HCT116 (cell line): Measurements from ENCODE around the gene ACACA. TPM values are rescaled to one million over a fixed set of nuclear protein-coding genes. Genes with fewer than 3 reads are reported as not detected.

Experiments used
- ATAC-seq: fragments of 200-7000 bp; cut with Tn5 transposase; 2 replicates; pipeline ENCODE4 v1.9.1; 2020; ENCODE audit warnings: mild to moderate bottlenecking, moderate library complexity
- BruUV-seq: library from RNA; stranded (reverse); fragments of 400-500 nt; replicated peaks from 2 replicates; lab custom pipeline; 2021; lab: Mats Ljungman, UMichigan
- CTCF ChIA-PET: fragments of 300-600 bp; sonication (Branson Sonifier 250); formaldehyde crosslinking; loops from one replicate; lab custom pipeline; 2021; ENCODE audit warnings: antibody characterized with exemption; lab: Charles Lee
- POLR2A ChIA-PET: fragments of 300-600, 350-600 bp; sonication (Branson Sonifier 250); formaldehyde crosslinking; loops from one replicate; lab custom pipeline; 2021; ENCODE audit warnings: antibody characterized with exemption; lab: Charles Lee
- RAD21 ChIA-PET, 2 experiments: fragments of 300-600 bp; sonication (Branson Sonifier 250); formaldehyde crosslinking; loops; one replicate each; lab custom pipeline; 2023; ENCODE audit warnings: low total read pairs in 2 of 2; ENCODE audit not compliant: uncharacterized antibody in 2 of 2, unreplicated experiment in 2 of 2, low non-redundant PET in 1 of 2; lab: Charles Lee
- DNase-seq: peaks from one replicate; pipeline ENCODE4 v3.0.0-alpha.2; 2010; ENCODE audit warnings: low read depth, low spot score
- H2AFZ ChIP-seq: fragments of 200-600 bp; shearing (Covaris generic), sonication (generic); 2 replicates; pipeline ENCODE4 v1.6.1; 2017; ENCODE audit warnings: low read depth, mixed run types, mixed read lengths, antibody characterized with exemption, low read length; ENCODE audit not compliant: poor library complexity, severe bottlenecking
- H3K27ac ChIP-seq: 2 replicates; pipeline ENCODE4 v1.5.1; 2012; ENCODE audit warnings: low read depth, low read length
- H3K27me3 ChIP-seq: fragments of 200-600 bp; sonication (generic); 2 replicates; pipeline ENCODE4 v1.6.1; 2016; ENCODE audit warnings: mixed run types, low read length, mixed read lengths; ENCODE audit not compliant: insufficient read depth
- H3K36me3 ChIP-seq, 2 experiments: fragments of 200-500 bp in 1 of 2; fragments of 200-600 bp in 1 of 2; sonication (Bioruptor generic) in 1 of 2; sonication (generic) in 1 of 2; 2 replicates each; pipeline versions ENCODE4 v1.5.1 to v1.6.1; 2014 to 2016; ENCODE audit warnings: low read length in 2 of 2, inconsistent platforms in 1 of 2, mixed read lengths in 1 of 2, mixed run types in 1 of 2; ENCODE audit not compliant: insufficient read depth in 2 of 2, control insufficient read depth in 1 of 2
- H3K4me1 ChIP-seq, 2 experiments: fragments of 200-600 bp in 1 of 2; sonication (generic) in 1 of 2; 2 replicates each; pipeline versions ENCODE4 v1.5.1 to v1.6.1; 2012 to 2017; ENCODE audit warnings: low read length in 2 of 2, inconsistent platforms in 1 of 2, mild to moderate bottlenecking in 1 of 2, mixed read lengths in 1 of 2, mixed run types in 1 of 2, moderate library complexity in 1 of 2; ENCODE audit not compliant: insufficient read depth in 2 of 2, control insufficient read depth in 1 of 2
- H3K4me2 ChIP-seq: fragments of 200-600 bp; sonication (generic); 2 replicates; pipeline ENCODE4 v1.6.1; 2017; ENCODE audit warnings: mixed run types, low read length, mixed read lengths
- H3K4me3 ChIP-seq, 2 experiments: fragments of 200-600 bp in 1 of 2; sonication (generic) in 1 of 2; replicated peaks in 1 of 2; 2 replicates each; pipeline ENCODE4 v1.5.1; 2011 to 2016; ENCODE audit warnings: low read length in 2 of 2, control low read depth in 1 of 2, low read depth in 1 of 2, mild to moderate bottlenecking in 1 of 2, mixed read lengths in 1 of 2, mixed run types in 1 of 2
- H3K79me2 ChIP-seq: fragments of 200-600 bp; sonication (generic); 2 replicates; pipeline ENCODE4 v1.6.1; 2017; ENCODE audit warnings: mild to moderate bottlenecking, mixed run types, low read length, moderate library complexity, mixed read lengths; ENCODE audit not compliant: insufficient read depth
- H3K9ac ChIP-seq: fragments of 200-600 bp; sonication (generic); 2 replicates; pipeline ENCODE4 v1.6.1; 2016; ENCODE audit warnings: low read length, mixed read lengths
- H3K9me2 ChIP-seq: fragments of 200-600 bp; sonication (generic), shearing (Covaris generic); 2 replicates; pipeline ENCODE4 v1.6.1; 2017; ENCODE audit warnings: mixed run types, mild to moderate bottlenecking, moderate library complexity; ENCODE audit not compliant: insufficient read depth
- H3K9me3 ChIP-seq, 2 experiments: fragments of 200-500 bp in 1 of 2; fragments of 200-600 bp in 1 of 2; sonication (Bioruptor generic) in 1 of 2; sonication (generic) in 1 of 2; 2 replicates each; pipeline ENCODE4 v1.6.1; 2014 to 2017; ENCODE audit warnings: low read length in 2 of 2, mixed read lengths in 2 of 2, inconsistent platforms in 1 of 2, low read depth in 1 of 2, mild to moderate bottlenecking in 1 of 2, mixed run types in 1 of 2, moderate library complexity in 1 of 2; ENCODE audit not compliant: control insufficient read depth in 1 of 2, insufficient read depth in 1 of 2
- H4K20me1 ChIP-seq: fragments of 200-600 bp; sonication (generic), shearing (Covaris generic); 2 replicates; pipeline ENCODE4 v1.6.1; 2017; ENCODE audit warnings: mixed run types, mild to moderate bottlenecking, moderate library complexity; ENCODE audit not compliant: insufficient read depth
- ATF3 ChIP-seq: IDR thresholded peaks from 2 replicates; pipeline ENCODE4 v1.6.1; 2012
- CEBPB ChIP-seq: IDR thresholded peaks from 2 replicates; pipeline ENCODE4 v1.6.1; 2012; ENCODE audit warnings: low read depth
- ELF1 ChIP-seq: IDR thresholded peaks from 2 replicates; pipeline ENCODE4 v1.6.1; 2012; ENCODE audit warnings: low read depth, borderline replicate concordance
- JUND ChIP-seq: IDR thresholded peaks from 2 replicates; pipeline ENCODE4 v1.6.1; 2012
- POLR2AphosphoS5 ChIP-seq: IDR thresholded peaks from 2 replicates; pipeline ENCODE4 v1.6.1; 2011; ENCODE audit warnings: mild to moderate bottlenecking, low read depth, low read length, moderate library complexity
- RAD21 ChIP-seq: IDR thresholded peaks from 2 replicates; pipeline ENCODE4 v1.6.1; 2012; ENCODE audit warnings: low read depth, mild to moderate bottlenecking
- REST ChIP-seq: IDR thresholded peaks from 2 replicates; pipeline ENCODE4 v1.6.1; 2012; ENCODE audit warnings: low read depth
- SP1 ChIP-seq: IDR thresholded peaks from 2 replicates; pipeline ENCODE4 v1.6.1; 2012; ENCODE audit warnings: low read depth
- TCF7L2 ChIP-seq: IDR thresholded peaks from 2 replicates; pipeline ENCODE4 v1.7.0; 2011; ENCODE audit warnings: borderline replicate concordance, inconsistent platforms; ENCODE audit not compliant: insufficient read depth, insufficient read length; ENCODE audit errors: extremely low read depth
- ZBTB33 ChIP-seq: IDR thresholded peaks from 2 replicates; pipeline ENCODE4 v1.6.1; 2011; ENCODE audit warnings: mild to moderate bottlenecking, low read length, moderate library complexity; ENCODE audit not compliant: insufficient replicate concordance; ENCODE audit errors: extremely low read depth
- intact Hi-C: fragments of 100-400 bp; cut with micrococcal nuclease; formaldehyde crosslinking; loops from 2 replicates; pipeline ENCODE4 v1.10.0; 2022
- total RNA-seq: library from RNA; stranded (reverse); gene quantifications from one replicate; pipeline ENCODE4 v1.2.1, GENCODE V29; 2021; ENCODE audit not compliant: unreplicated experiment
- TF ChIP-seq, protein P1 (sequence below): IDR thresholded peaks from 2 replicates; pipeline ENCODE4 v1.6.1; 2012

The ACACA gene
- total RNA-seq, 1 experiment from 2014 or later, result 161 TPM

DNA sequence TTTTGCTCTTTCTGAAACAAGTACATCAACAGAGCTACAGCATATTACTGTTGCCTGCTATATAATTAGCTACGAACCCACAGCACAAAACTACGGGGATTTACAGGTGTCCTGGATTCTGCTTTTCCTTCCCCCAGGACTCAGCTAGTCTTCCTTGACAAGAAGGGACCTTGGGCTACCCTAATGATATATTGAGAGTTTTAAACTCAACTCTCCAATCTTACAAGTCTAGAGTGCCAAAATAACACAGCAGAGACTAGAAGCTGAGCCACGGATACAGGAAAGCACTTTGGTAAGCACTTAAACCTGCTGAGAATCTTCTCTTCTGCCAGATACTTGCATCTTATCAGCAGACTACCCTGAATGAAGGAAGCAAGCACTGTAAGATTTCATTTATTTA, 192.2 kb downstream of the ACACA start:
- TF ChIP-seq ELF1, result no peak
- TF ChIP-seq, protein P1, sequence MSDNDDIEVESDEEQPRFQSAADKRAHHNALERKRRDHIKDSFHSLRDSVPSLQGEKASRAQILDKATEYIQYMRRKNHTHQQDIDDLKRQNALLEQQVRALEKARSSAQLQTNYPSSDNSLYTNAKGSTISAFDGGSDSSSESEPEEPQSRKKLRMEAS, result no peak
- TF ChIP-seq RAD21, result no peak
- no peak for TF ChIP-seq CEBPB
- TF ChIP-seq JUND, result no peak
- no peak for TF ChIP-seq POLR2AphosphoS5
- no peak for TF ChIP-seq REST
- TF ChIP-seq TCF7L2, result no peak
- TF ChIP-seq ZBTB33, result no peak
- TF ChIP-seq ATF3, result no peak
- TF ChIP-seq SP1, result no peak
- CTCF ChIA-PET, result no interaction called here
- no peaks in the 10 kb centered on the region for H3K27me3 ChIP-seq
- H3K4me3 ChIP-seq, result no peak overlapping the region
- no peaks in the 10 kb centered on the region for H3K9me2 ChIP-seq
- ATAC-seq (no peak), DNase-seq (no peak)
- no TSS peak for BruUV-seq
- H3K4me2 ChIP-seq, result no peak overlapping the region
- no peaks in the 10 kb centered on the region for H3K4me1 ChIP-seq
- intact Hi-C loops, result no loop called here
- POLR2A ChIA-PET, result no interaction called here
- no peak overlapping the region for H3K9ac ChIP-seq
- no peaks in the 10 kb centered on the region for H3K79me2 ChIP-seq
- RAD21 ChIA-PET, result no interaction called here
- H2AFZ ChIP-seq, result no peak overlapping the region
- H3K27ac ChIP-seq, result no peak overlapping the region
- H3K36me3 ChIP-seq, result peaks cover 8 to 22% of the 10 kb centered on the region in 2 experiments
- H3K9me3 ChIP-seq, result no peaks in the 10 kb centered on the region
- H4K20me1 ChIP-seq, result no peaks in the 10 kb centered on the region
